Stimulated activated CD4-positive, alpha-beta T cell treated with anti-CD3 and anti-CD28 coated beads, Interleukin-4, amount 100 ng/mL, for 4 hours (primary cell): Measurements from ENCODE around the gene CEP57.
"Not testable (repeated sequence)": the region's sequence is repeated elsewhere in the genome, so short reads cannot be mapped to it uniquely, and the experiment has no call there.

Experiments
- DNase-seq, 2 experiments: peaks; one replicate each; pipeline ENCODE4 v3.0.0-alpha.2; 2020

CEP57 gene

DNA sequence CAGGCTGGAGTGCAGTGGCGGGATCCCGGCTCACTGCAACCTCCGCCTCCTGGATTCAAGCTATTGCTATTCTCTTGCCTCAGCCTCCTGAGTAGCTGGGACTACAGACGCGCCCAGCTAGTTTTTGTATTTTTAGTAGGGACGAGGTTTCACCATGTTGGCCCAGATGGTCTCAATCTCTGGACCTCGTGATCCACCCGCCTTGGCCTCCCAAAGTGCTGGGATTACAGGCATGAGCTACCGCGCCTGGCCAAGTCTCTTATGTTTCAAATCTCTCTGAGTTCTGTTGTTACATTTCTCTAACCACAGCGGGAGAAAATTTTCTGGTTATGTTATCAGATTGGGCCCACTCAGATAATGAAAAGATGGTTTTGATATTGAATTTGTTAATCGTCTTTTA, 10.1 kb downstream of the CEP57 start:
- DNase-seq, result no peak

DNA sequence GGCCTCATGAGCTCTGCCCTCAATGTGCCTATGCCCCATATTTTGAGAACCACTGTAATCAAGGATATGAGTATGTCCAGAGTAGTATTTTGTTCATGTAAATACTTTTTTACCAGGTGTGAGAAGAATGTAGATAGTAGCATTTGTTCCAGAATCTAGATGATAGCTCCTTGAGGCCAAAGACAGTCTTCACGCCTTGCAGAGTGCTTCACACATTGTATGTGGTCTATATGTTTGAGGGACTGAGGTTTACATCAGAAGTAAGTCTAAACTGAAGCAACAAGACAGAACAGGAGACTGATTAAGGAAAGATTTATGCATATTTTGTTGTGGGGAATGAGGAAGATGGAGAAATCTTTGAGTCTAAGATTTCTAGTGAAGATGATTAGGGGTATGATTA, 12.5 kb downstream of the CEP57 start:
- no peak for DNase-seq

DNA sequence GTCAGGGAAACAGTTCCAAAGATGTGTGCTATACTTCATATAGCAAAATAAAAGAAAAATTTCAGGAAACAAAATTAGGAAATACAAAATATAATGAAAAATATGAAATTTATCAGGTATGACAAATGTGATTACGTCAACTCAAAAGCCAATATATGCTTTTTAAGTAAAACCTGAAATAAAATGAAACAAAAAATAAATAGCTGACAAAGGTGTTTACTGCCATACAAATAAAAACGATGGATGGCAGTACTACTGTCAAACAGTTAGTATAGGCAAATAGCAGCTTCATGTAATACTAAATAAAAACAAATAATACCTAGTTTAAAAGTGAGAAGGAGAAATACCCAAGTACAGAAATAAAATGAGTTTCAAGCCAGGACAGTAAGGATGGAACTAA, 13.7 kb downstream of the CEP57 start:
- no peak for DNase-seq

DNA sequence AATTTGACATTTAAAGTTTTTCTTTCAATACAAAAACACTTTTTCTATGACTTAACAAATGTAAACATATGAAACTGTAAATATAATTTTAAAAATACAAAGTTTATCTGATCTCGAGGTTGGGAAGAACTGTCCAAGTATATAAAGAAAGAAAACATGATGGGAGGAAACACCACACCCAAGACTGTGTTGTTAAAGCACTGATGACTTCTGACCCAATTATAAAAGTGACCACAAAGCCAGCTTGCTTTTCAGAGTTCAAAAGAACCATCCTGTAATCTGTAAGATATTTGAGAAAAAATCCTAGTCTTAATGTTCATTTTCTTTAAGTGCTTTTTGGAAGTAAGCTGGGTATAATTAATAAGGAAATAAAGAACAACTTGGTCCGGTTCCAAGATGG, 15.6 kb downstream of the CEP57 start:
- no peak for DNase-seq

DNA sequence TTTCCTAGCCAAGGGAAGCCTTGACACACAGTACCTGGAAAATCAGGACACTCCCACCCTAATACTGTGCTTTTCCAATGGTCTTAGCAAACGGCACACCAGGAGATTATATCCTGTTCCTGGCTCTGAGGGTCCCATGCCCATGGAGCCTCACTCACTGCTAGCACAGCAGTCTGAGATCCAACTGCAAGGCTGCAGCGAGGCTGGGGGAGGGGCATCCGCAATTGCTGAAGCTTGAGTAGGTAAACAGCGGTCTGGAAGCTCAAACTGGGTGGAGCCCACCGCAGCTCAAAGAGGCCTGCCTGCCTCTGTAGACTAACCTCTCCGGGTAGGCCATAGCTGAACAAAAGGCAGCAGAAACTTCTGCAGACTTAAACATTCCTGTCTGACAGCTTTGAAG, 16.2 kb downstream of the CEP57 start:
- not testable (repeated sequence) for DNase-seq

DNA sequence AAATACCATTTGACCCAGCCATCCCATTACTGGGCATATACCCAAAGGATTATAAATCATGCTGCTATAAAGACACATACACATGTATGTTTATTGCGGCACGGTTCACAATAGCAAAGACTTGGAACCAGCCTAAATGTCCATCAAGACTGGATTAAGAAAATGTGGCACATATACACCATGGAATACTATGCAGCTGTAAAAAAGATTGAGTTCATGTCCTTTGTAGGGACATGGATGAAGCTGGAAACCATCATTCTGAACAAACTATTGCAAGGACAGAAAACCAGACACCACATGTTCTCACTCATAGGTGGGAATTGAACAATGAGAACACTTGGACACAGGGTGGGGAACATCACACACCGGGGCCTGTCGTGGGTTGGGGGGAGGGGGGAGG, 20.8 kb downstream of the CEP57 start:
- not testable (repeated sequence) for DNase-seq

DNA sequence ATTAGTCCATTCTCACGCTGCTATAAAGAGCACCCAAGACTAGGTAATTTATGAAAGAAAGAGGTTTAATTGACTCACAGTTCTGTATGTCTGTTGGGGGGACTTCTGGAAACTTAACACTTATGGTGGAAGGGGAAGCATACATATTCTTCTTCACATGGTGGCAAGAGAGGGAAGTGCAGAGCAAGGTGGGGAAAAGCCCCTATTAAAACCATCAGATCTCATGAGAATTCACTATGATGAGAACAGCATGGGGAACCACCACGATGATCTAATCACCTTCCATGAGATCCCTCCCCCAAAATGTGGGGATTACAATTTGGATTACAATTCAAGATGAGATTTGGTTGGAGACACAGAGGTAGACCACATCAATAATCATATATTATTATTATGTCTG, 25.7 kb downstream of the CEP57 start:
- no peak for DNase-seq

DNA sequence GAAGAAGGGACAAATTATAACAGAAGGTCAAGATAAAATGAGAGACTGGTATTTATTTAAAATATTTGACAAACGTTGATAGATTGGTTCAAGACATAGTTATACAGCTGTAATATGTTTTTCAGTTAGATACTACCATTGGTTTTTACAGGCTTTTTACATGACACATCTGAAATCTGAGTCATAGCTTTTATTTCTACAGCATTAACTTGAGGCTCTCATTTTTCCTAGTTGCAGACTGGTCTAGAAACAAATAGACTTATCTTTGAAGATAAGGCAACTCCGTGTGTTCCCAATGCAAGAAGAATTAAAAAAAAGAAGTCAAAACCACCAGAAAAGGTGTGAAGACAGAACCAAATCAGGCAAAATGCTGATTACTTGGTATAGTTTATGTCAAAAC, 31.3 kb downstream of the CEP57 start:
- no peak for DNase-seq

DNA sequence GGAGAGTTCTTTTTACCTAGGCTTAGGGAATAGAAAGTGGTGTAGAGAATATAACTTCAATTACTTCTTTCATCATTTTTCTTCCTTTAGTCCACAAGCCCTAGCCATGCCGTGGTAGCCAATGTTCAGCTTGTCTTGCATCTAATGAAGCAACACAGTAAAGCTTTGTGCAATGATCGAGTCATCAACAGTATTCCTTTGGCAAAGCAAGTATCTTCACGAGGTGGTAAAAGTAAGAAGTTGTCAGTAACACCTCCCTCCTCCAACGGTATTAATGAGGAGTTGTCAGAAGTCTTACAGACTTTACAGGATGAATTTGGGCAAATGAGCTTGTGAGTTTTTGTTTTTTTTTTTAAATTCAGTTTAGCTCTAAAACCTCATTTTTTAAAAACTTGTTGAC, 37.4 kb downstream of the CEP57 start:
- DNase-seq, result no peak

DNA sequence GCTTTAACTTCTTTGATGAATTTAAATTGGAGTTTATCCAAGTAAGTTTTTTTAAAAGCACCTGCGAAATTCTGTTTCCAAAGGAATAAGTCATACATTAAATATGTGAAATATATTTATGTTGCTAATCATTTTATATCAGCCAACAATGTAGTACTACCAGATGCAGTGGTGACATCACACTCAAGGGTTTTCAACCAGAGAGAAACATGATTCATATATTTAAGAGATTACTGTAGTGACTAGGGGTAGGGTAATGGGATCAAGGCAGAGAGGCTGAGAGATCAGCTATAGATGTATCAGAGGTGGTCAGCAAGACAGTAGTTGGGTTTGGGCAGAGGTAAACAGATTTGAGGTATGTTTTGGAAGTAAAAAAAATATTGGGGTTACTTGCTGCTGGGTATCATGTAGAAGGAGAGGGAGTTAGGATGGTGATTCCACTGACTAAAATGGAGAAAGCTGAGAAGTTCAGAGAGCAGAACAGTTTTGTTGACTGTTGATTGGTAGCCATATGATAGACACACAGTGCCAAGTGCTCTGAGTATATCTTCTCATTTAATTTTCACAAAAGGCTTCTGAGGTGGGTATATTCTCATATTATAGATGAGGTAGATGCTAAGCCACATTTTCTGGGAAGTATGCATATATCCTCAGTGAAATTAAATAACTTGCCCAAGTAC, 39.4 kb downstream of the CEP57 start:
- no peak for DNase-seq

DNA sequence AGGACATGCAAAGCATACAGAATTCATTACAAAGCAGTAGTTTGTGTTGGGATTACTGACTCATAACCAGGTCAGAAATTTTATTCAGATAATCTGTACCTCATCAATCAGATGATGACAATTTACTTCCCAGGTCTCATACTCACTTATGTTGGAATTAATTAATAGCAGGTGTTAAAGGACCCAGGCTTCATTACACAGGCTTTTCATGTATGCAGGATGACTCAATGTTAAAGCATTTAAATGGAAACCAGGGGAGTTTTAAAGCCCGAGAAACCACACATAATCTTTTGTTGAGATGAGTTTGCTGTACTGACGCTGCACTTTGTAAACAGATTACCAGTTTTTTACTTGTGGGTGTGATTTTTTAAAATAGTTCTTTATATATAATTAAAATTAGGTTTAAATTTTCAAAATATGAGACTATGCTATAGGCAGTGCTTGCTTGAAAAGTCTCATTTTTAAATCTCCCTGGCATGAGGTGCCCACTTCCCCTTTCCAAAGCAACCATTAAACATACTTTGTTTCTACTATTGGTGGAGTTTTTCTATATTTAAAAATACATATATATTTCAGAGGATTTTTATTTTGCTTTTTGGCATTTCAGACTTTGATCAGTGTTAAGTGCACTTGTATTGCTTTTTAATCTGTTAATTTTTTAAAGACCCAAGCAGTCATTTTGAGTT, 41.0 kb downstream of the CEP57 start:
- DNase-seq, result no peak

DNA sequence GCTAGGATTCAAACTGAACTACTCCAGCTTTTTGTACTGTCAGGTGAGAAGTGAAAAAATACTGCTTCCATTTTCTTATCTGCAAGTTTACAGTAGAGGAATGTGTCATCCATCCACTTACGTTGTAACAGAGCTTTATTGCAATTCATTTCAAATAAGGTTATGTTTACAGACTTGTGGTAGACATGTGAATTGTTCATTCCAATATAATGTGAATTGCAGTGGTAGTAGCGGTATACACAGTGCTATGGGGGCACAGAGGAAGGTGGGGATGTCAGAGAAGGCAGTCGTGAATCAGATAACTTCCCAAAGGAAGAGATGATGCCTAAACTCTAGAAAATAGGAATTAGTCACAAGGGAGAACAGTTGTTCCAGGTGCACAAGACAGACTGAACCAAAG, 42.5 kb downstream of the CEP57 start:
- DNase-seq, result no peak

DNA sequence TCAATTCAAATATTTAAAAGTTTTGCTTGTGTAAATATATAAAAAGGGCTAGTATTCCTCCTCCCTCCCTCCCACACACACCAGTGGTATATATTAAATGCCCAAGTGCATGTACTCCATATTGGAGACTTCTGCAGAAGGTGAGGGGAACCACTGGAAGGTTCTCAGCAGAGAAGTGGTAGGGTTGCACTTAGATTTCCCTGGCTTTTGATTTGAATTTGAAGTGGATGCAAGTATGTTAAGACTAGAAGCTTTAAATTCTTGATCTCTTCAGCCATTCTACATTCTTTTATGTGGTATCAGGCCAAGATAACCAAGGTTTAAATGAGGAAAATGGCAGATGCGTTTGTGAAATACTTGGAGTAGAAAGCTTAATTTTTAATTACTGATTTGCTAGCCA, 43.1 kb downstream of the CEP57 start:
- DNase-seq, result no peak

DNA sequence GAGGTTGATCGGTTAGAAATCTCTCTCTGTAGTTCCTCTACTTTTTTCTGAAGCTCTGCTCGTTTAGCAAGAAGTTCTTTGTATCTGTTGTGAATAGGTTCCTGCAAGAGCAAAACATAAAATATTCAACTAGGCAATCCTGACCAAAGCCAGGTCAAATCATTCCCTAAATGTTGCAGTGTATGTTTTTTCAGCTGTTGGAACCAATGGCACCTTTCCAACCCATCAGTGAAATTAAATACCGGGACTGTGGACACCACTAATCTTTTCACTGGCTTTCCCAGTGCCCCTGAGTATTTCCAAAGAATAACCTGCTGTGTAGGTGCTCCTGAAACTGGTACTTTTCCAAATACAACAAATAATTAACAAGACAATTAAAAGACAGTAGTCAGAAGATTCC, 45.1 kb downstream of the CEP57 start:
- DNase-seq, result no peak

DNA sequence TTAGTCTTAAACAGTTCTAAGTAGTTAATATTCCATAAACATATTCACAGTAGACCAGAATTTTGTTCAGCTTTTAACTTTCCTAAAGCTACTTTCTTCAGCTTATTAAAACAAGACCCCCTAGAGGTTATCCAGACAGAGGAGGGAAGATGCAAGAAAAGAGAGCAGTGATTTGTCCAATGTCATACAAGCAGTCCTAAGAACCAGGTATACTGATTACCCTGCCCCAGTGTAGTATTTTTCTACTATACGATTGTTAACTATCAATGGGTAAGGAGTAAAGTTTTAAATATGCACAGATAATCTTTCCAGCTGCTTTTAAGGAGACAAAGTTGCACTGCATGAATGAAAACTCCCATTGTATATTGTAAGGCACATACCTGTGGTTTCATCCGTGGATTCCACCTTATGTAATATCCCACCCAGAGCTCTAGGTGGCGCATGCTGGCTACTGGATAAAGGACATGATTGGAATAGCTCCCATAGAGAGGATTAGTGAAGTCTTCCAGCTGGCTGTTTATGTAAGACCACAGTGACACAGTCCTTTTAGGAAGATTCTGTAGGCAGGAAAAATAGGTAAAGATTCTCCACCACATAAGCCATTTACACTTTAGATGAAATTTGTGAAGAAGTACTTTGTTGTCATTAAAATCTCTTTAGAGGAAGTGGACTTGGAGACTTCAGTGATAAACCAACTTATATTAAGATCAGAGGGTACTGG, 45.6 kb downstream of the CEP57 start:
- DNase-seq, result peak; percentile 35 to 50

DNA sequence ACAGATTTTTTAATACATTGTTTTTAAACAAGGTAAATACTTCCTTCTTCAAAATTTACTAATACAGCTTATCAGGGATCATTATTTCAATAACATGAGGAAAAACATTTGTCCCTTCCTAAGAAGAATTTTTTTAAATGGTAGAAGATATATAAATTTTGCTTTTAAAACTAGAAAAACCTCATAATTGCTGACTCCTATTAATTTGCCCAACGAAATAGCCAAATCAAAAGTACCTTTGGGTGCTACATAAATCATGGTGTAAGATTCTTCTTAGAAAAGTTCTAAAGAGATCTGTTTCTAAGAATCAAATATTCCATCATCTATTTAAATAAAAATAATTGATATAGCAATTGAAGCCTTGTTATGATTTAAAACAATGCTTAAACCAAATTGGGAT, 54.9 kb downstream of the CEP57 start:
- no peak for DNase-seq

DNA sequence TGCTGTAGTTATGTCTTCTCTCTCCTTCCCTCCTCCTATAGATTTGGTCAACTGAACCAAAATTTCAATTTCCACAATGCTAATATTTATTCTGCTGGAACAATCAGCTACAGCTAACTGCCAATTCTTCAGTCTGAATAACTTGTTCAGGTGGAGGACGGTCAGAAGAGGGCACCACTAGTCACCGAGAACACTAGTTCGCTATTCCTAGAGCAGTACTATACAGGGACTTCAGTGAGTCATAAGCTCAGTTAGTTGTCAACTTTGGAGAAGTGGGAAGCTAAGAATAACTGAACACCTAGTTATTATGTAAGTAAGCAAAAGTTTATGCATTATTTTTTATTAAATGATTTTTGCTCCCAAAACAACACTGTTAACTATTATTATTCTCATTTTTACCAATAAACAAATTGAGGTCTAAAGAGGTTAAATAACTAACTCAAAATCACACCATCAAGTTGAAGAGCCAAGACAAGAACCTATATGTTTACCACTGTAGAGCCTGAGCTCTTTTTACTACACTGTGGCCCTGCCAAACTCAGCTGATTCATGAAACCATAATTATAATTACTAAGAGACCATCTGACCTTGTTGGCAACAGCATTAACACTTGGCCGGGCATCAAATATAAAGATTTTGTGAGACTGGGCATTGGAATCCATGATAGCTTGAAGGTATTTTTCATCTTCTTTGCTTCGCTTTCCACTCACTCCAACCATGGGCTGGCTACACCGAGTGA, 59.0 kb downstream of the CEP57 start:
- peak; percentile 12 to 43 for DNase-seq

DNA sequence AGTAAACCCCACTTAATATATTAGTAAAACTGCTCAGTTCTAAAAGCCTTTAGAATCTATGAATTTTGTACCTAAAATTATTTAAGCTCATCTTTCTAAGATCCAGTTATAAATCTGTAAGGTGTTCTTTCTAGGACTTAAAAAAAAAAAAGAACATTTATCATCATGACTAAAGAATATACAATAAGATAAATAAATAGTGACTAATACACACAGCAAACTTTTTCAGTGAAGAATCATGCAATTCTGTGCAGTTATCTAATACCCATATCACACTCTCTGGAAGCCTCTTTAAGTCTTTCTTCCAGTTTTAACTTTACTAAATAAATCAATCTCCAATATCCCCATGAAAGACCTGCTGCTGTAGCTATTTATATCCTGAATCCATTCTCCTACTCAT, 59.8 kb downstream of the CEP57 start:
- no peak for DNase-seq

DNA sequence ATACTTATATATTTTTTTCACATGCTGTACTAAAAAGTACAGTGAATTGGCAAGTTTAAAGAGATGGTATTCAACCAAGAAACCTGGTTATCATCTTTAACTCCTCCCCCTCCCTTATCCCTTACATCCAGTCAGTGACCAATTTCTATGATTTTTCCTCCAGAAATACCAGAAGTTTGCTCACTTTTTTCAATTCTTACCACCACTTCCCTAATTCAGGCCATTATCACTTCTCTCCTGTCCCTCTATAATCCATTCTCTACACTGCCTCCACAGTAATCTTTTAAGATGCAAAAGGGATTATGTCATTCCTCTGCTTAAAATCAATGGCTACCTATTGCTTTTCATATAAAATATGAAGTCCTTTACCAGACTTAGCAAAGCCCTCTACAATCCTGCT, 62.8 kb downstream of the CEP57 start:
- DNase-seq, result no peak

DNA sequence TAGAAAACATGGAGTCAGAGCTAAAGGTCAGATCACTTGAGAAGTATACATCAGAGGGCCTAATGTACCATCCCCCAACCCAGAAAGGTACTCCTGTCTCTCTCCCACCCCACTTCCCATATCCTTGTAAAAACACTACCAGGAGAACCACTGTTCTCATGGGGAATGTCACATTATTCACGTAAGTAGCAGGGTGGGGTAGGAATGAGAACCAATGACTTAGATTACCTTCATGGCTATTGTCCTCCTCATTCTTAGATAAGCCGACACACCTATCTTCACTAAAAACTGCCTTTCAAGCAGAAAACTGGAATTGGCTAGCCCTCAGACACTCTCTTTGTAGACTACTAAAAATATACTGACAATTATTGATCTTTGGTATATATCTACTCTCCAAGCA, 63.6 kb downstream of the CEP57 start:
- DNase-seq, result no peak

DNA sequence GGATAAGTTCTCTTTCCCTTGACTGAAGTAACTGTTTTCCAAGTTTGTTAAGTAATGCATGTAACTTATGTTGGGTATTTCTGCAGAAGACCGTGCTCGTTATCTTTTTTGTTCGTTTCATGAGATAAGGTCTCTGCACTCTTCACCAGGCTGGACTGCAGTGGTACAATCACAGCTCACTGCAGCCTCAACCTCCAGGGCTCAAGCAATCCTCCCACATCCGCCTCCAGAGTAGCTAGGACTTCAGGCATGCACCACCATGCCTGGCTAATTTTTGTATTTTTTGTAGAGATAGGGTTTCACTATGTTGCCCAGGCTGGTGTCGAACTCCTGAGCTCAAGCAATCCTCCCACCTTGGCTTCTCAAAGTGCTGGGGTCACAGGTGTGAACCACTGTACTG, 64.1 kb downstream of the CEP57 start:
- not testable (repeated sequence) for DNase-seq

DNA sequence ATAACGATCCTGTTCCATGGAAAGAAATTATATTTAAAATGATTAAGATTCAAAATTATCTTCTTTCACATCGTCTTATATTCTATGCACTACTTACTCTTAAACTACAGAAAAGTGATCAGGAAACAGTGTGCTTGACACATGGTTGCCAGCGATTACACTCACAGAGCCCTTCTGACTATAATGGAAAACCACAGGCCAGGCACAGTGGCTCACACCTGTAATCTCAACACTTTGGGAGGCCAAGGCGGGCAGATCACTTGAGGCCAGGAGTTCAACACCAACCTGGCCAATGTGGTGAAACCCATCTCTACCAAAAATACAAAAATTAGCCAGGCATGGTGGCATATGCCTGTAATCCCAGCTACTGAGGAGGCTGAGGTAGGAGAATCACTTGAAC, 69.7 kb downstream of the CEP57 start:
- DNase-seq, result not testable (repeated sequence)

DNA sequence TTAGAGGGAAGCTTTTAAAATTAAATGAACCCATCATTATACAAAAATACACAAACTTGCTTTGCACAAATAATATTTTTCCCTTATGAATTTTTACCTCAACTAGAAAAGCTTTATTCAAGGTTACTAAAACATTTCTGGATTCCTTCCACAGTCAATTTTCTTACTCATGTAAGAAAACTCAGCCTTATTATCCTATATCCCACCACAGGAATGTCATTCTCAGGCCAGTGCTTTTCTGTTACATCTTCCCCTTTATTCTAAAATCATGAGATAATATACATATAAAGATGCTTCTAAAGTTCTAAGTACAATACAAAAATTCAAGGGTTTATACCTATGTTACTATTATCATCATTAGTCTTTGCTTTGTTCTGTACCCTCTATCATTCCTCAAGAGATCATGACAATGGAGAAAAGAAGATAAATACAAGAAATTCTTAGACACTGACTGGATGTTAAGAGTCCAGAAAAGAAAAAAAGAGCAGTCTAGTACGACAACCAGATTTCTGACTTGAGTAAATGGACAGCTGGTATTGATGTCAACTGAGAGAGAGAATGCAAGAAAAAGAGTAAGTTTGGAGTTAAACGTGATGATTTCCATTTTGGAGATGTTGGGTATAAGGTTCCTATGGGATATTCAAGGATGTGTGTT, 73.3 kb downstream of the CEP57 start:
- no peak for DNase-seq
